Calu3 (cell line): ENCODE results near the gene PRKCZ. TPM values are rescaled to one million over a fixed set of nuclear protein-coding genes. Genes with fewer than 3 reads are reported as not detected.

Experiments used
- BruUV-seq: library from RNA; stranded (reverse); fragments of 400-500 nt; replicated peaks from 2 replicates; lab custom pipeline; 2021; lab: Mats Ljungman, UMichigan
- CTCF ChIA-PET: fragments of 300-600 bp; sonication (Branson Sonifier 250); formaldehyde crosslinking; loops from one replicate; lab custom pipeline; 2022; ENCODE audit warnings: antibody characterized with exemption; lab: Charles Lee
- DNase-seq: peaks from one replicate; pipeline ENCODE4 v3.0.0; 2022
- H3K27ac Mint-ChIP-seq: one replicate; pipeline ENCODE4 v1.8.0; 2022; ENCODE audit warnings: mixed read lengths; ENCODE audit not compliant: unreplicated experiment
- H3K27me3 Mint-ChIP-seq: one replicate; pipeline ENCODE4 v1.8.0; 2022; ENCODE audit warnings: mixed read lengths; ENCODE audit not compliant: unreplicated experiment
- H3K36me3 Mint-ChIP-seq: one replicate; pipeline ENCODE4 v1.8.0; 2022; ENCODE audit warnings: mild to moderate bottlenecking, moderate library complexity, mixed read lengths; ENCODE audit not compliant: insufficient read depth, unreplicated experiment
- H3K4me1 Mint-ChIP-seq: one replicate; pipeline ENCODE4 v1.8.0; 2022; ENCODE audit warnings: mild to moderate bottlenecking, low read depth, mixed read lengths; ENCODE audit not compliant: unreplicated experiment
- H3K4me3 Mint-ChIP-seq: one replicate; pipeline ENCODE4 v1.8.0; 2022; ENCODE audit warnings: mild to moderate bottlenecking, low read depth, moderate library complexity, mixed read lengths; ENCODE audit not compliant: unreplicated experiment
- H3K9me3 Mint-ChIP-seq: one replicate; pipeline ENCODE4 v1.8.0; 2022; ENCODE audit warnings: low read depth, mixed read lengths; ENCODE audit not compliant: unreplicated experiment
- intact Hi-C: fragments of 100-400 bp; cut with micrococcal nuclease; formaldehyde crosslinking; loops from one replicate; pipeline ENCODE4 v1.10.0; 2022; ENCODE audit not compliant: unreplicated experiment
- total RNA-seq: library from RNA; stranded (reverse); gene quantifications from 2 replicates; pipeline ENCODE4 v1.2.3, GENCODE V29; 2022
- TF ChIP-seq, protein P1 (sequence below): fragments of 200-600 bp; IDR thresholded peaks from one replicate; pipeline ENCODE4 v1.8.0; 2022; ENCODE audit warnings: antibody characterized with exemption; ENCODE audit not compliant: unreplicated experiment

The PRKCZ gene
- total RNA-seq, 1 experiment from 2014 or later, result 26.0 TPM

GRCh38 chr1:2202008-2202575 is 151.9 kb downstream of the PRKCZ start:
- Mint-ChIP-seq H3K4me1 (peaks cover 3% of the 10 kb centered on the region), H3K9me3 (no peaks in the 10 kb centered on the region), H3K4me3 (no peak overlapping the region), H3K27ac (no peak overlapping the region), H3K36me3 (peaks cover 13% of the 10 kb centered on the region), H3K27me3 (no peaks in the 10 kb centered on the region)
- CTCF ChIA-PET, result no interaction called here
- TF ChIP-seq, protein P1, sequence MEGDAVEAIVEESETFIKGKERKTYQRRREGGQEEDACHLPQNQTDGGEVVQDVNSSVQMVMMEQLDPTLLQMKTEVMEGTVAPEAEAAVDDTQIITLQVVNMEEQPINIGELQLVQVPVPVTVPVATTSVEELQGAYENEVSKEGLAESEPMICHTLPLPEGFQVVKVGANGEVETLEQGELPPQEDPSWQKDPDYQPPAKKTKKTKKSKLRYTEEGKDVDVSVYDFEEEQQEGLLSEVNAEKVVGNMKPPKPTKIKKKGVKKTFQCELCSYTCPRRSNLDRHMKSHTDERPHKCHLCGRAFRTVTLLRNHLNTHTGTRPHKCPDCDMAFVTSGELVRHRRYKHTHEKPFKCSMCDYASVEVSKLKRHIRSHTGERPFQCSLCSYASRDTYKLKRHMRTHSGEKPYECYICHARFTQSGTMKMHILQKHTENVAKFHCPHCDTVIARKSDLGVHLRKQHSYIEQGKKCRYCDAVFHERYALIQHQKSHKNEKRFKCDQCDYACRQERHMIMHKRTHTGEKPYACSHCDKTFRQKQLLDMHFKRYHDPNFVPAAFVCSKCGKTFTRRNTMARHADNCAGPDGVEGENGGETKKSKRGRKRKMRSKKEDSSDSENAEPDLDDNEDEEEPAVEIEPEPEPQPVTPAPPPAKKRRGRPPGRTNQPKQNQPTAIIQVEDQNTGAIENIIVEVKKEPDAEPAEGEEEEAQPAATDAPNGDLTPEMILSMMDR, result no peak
- no peak for DNase-seq
- no TSS peak for BruUV-seq
- intact Hi-C loops, result no loop called here

GRCh38 chr1:2202843-2203601 is 152.8 kb downstream of the PRKCZ start:
- intact Hi-C loops, result no loop called here
- peaks cover 13% of the 10 kb centered on the region for H3K4me1 Mint-ChIP-seq

DNA sequence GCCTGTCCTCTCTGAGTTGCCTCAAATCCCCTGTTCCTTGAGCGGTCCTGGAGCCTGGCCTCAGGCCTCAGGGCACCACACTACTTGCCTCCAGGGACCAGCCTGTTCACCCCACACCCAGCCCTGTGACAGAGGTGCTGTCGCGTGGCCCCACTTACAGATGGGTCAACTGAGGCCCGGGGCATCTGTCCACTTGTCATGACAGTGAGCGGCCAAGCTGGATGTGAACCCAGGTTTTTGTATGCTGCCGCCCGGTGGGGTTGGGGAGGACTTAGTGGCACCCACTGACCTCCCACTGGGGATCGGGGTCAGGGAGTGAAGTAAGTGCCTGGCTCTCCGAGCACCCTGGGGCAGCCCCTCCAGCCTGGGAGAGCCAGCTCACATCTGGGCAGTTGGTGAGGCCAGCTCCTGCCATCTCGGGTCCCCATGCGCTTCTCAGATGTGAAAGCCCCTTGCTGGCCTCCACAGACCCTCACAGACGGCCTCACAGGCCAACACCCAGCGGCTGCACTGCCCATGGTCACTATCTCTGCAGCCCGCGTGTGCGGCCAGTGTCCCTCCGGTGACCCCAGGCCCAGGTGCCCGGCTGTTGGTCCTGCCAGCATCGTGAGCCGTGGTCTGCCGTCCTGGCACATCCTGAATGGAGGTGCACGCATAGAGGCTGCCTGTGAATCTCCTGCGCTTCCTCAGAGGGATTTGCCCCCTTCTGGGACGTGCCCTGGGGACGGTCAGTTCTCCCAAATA is 153.6 kb downstream of the PRKCZ start:
- intact Hi-C loops, result no loop called here
- TF ChIP-seq, protein P1, result no peak
- Mint-ChIP-seq H3K4me3 (no peak overlapping the region), H3K4me1 (peaks cover 19% of the 10 kb centered on the region), H3K36me3 (peaks cover 24% of the 10 kb centered on the region), H3K9me3 (no peaks in the 10 kb centered on the region), H3K27ac (no peak overlapping the region), H3K27me3 (no peaks in the 10 kb centered on the region)
- DNase-seq, result no peak
- BruUV-seq, result no TSS peak
- CTCF ChIA-PET, result interaction anchor here (0.6 to 0.7 kb wide), 3 partner anchors 13 to 167 kb away, joined by 3 to 6 read pairs (median 3); no protein-coding TSS in a partner anchor

More at GRCh38 chr1:2202843-2203601, 152.8 kb downstream of the PRKCZ start:
- no peak overlapping the region for H3K4me3 Mint-ChIP-seq
- H3K9me3 Mint-ChIP-seq, result no peaks in the 10 kb centered on the region
- no peak overlapping the region for H3K27ac Mint-ChIP-seq
- DNase-seq, result no peak
- CTCF ChIA-PET, result interaction anchor here (0.6 kb wide), 1 partner anchor 166 kb away, joined by 6 read pairs; no protein-coding TSS in a partner anchor
- no TSS peak for BruUV-seq
- peaks cover 19% of the 10 kb centered on the region for H3K36me3 Mint-ChIP-seq
- TF ChIP-seq, protein P1, result no peak
- H3K27me3 Mint-ChIP-seq, result no peaks in the 10 kb centered on the region

DNA sequence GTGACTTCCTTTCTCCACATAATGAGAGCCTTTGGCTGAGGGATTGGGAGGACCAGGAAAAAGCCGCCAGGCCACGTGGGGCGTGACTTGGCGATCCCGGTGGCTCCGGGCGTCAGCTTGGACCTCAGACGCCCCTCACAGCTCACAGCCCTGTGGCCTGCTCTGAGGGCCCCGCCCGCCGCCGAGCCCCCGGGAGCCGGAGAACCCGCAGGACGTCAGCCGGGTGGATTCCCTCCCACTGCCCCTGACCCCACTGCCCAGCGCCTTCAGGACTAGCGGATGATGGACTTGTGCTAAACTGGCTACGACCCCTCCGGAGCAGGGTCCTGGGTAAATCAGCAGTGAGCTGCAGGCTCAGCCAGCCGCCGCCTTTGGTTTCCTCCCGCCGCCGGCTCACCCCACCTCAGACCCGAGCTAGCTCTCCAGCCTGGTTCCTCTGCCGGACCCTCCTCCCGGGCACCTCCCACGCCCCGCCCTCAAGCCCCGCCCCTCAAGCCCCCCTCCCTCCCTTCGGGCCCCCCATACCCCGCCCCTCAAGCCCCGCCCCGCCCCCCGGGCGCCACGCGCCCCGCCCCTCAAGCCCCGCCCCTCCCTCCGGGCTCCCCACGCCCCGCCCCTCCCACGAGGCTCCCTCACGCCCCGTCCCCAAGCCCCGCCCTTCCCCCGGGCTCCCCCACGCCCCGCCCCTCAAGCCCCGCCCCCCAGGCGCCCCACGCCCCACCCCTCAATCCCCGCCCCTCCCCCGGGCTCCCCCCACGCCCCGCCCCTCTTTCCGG is 154.4 kb downstream of the PRKCZ start:
- no peak for DNase-seq
- CTCF ChIA-PET, result interaction anchor here (0.7 kb wide), 2 partner anchors 14 to 166 kb away, joined by 3 read pairs; no protein-coding TSS in a partner anchor
- Mint-ChIP-seq H3K27ac (no peak overlapping the region), H3K36me3 (peaks cover 18% of the 10 kb centered on the region), H3K4me1 (peaks cover 19% of the 10 kb centered on the region), H3K4me3 (no peak overlapping the region), H3K27me3 (no peaks in the 10 kb centered on the region), H3K9me3 (no peaks in the 10 kb centered on the region)
- no TSS peak for BruUV-seq
- TF ChIP-seq, protein P1, result no peak
- intact Hi-C loops, result no loop called here
